ENCODE results near the gene GALNT9. TPM values are rescaled to one million over a fixed set of nuclear protein-coding genes. Genes with fewer than 3 reads are reported as not detected.

The GALNT9 gene
- total RNA-seq, 1 experiment from 2014 or later = not detected

- Histone ChIP-seq H3K4me3 (no peak overlapping the region), H3K36me3 (no peaks in the 10 kb centered on the region), H3K27me3 (replicated peaks) (peaks cover 39% of the 10 kb centered on the region), H3K4me1 (replicated peaks) (no peaks in the 10 kb centered on the region), H3K27ac (no peak overlapping the region), H3K9me3 (replicated peaks) (no peaks in the 10 kb centered on the region)
- DNase-seq (ENCODE audit: low read depth in 1 of 2, low spot score in 2 of 2) = no peak
These were observed 148.5 kb downstream of the GALNT9 start for GRCh38 chr12:132180648-132181546.

GRCh38 chr12:132179431-132180362 is 149.7 kb downstream of the GALNT9 start:
- no peaks in the 10 kb centered on the region for H3K36me3 ChIP-seq
- no peaks in the 10 kb centered on the region for H3K4me1 ChIP-seq (replicated peaks)
- peaks cover 35% of the 10 kb centered on the region for H3K27me3 ChIP-seq (replicated peaks)
- no peak overlapping the region for H3K27ac ChIP-seq
- H3K4me3 ChIP-seq = no peak overlapping the region
- H3K9me3 ChIP-seq (replicated peaks) = no peaks in the 10 kb centered on the region
- no peak for DNase-seq (ENCODE audit: low read depth in 1 of 2, low spot score in 2 of 2)

GRCh38 chr12:132178801-132179401 is 150.5 kb downstream of the GALNT9 start:
- Histone ChIP-seq H3K4me3 (no peak overlapping the region), H3K27me3 (replicated peaks) (peaks cover 35% of the 10 kb centered on the region), H3K27ac (no peak overlapping the region), H3K9me3 (replicated peaks) (no peaks in the 10 kb centered on the region), H3K4me1 (replicated peaks) (no peaks in the 10 kb centered on the region), H3K36me3 (no peaks in the 10 kb centered on the region)
- DNase-seq (ENCODE audit: low read depth in 1 of 2, low spot score in 2 of 2) = no peak

- Histone ChIP-seq H3K4me3 (no peak overlapping the region), H3K27ac (no peak overlapping the region), H3K4me1 (replicated peaks) (no peaks in the 10 kb centered on the region), H3K36me3 (no peaks in the 10 kb centered on the region), H3K27me3 (replicated peaks) (peaks cover 38% of the 10 kb centered on the region), H3K9me3 (replicated peaks) (no peaks in the 10 kb centered on the region)
- DNase-seq (ENCODE audit: low read depth in 1 of 2, low spot score in 2 of 2) = no peak
These were observed 151.1 kb downstream of the GALNT9 start for GRCh38 chr12:132178316-132178715.

GRCh38 chr12:132176920-132177551 is 152.4 kb downstream of the GALNT9 start:
- Histone ChIP-seq H3K4me3 (no peak overlapping the region), H3K4me1 (replicated peaks) (no peaks in the 10 kb centered on the region), H3K36me3 (no peaks in the 10 kb centered on the region), H3K27ac (no peak overlapping the region), H3K9me3 (replicated peaks) (no peaks in the 10 kb centered on the region), H3K27me3 (replicated peaks) (peaks cover 39% of the 10 kb centered on the region)
- DNase-seq (ENCODE audit: low read depth in 1 of 2, low spot score in 2 of 2) = no peak

- Histone ChIP-seq H3K27ac (no peak overlapping the region), H3K27me3 (replicated peaks) (peaks cover 45% of the 10 kb centered on the region), H3K4me3 (no peak overlapping the region), H3K9me3 (replicated peaks) (no peaks in the 10 kb centered on the region), H3K36me3 (no peaks in the 10 kb centered on the region), H3K4me1 (replicated peaks) (no peaks in the 10 kb centered on the region)
- no peak for DNase-seq (ENCODE audit: low read depth in 1 of 2, low spot score in 2 of 2)
These were observed 152.9 kb downstream of the GALNT9 start for GRCh38 chr12:132176385-132176919.

GRCh38 chr12:132175496-132176384 is 153.6 kb downstream of the GALNT9 start:
- no peaks in the 10 kb centered on the region for H3K4me1 ChIP-seq (replicated peaks)
- H3K9me3 ChIP-seq (replicated peaks) = no peaks in the 10 kb centered on the region
- H3K4me3 ChIP-seq = no peak overlapping the region
- H3K27ac ChIP-seq = no peak overlapping the region
- H3K27me3 ChIP-seq (replicated peaks) = peaks cover 49% of the 10 kb centered on the region
- H3K36me3 ChIP-seq = no peaks in the 10 kb centered on the region
- DNase-seq (ENCODE audit: low read depth in 1 of 2, low spot score in 2 of 2) = no peak

GRCh38 chr12:132174839-132175490 is 154.4 kb downstream of the GALNT9 start:
- no peak for DNase-seq (ENCODE audit: low read depth in 1 of 2, low spot score in 2 of 2)
- Histone ChIP-seq H3K4me1 (replicated peaks) (no peaks in the 10 kb centered on the region), H3K27ac (no peak overlapping the region), H3K4me3 (no peak overlapping the region), H3K27me3 (replicated peaks) (peaks cover 56% of the 10 kb centered on the region), H3K9me3 (replicated peaks) (no peaks in the 10 kb centered on the region), H3K36me3 (no peaks in the 10 kb centered on the region)

GRCh38 chr12:132174015-132174838 is 155.2 kb downstream of the GALNT9 start:
- Histone ChIP-seq H3K4me1 (replicated peaks) (no peaks in the 10 kb centered on the region), H3K36me3 (no peaks in the 10 kb centered on the region), H3K27me3 (replicated peaks) (peaks cover 63% of the 10 kb centered on the region), H3K9me3 (replicated peaks) (no peaks in the 10 kb centered on the region), H3K27ac (no peak overlapping the region), H3K4me3 (no peak overlapping the region)
- DNase-seq (ENCODE audit: low read depth in 1 of 2, low spot score in 2 of 2) = no peak

GRCh38 chr12:132173135-132174014 is 156.0 kb downstream of the GALNT9 start:
- Histone ChIP-seq H3K27ac (no peak overlapping the region), H3K36me3 (no peaks in the 10 kb centered on the region), H3K4me3 (no peak overlapping the region), H3K27me3 (replicated peaks) (peaks cover 65% of the 10 kb centered on the region), H3K9me3 (replicated peaks) (no peaks in the 10 kb centered on the region), H3K4me1 (replicated peaks) (no peaks in the 10 kb centered on the region)
- DNase-seq (ENCODE audit: low read depth in 1 of 2, low spot score in 2 of 2) = no peak

- H3K27me3 ChIP-seq (replicated peaks) = peaks cover 63% of the 10 kb centered on the region
- no peaks in the 10 kb centered on the region for H3K9me3 ChIP-seq (replicated peaks)
- H3K36me3 ChIP-seq = no peaks in the 10 kb centered on the region
- no peak for DNase-seq (ENCODE audit: low read depth in 1 of 2, low spot score in 2 of 2)
- no peak overlapping the region for H3K27ac ChIP-seq
- H3K4me3 ChIP-seq = no peak overlapping the region
- no peaks in the 10 kb centered on the region for H3K4me1 ChIP-seq (replicated peaks)
These were observed 156.8 kb downstream of the GALNT9 start for GRCh38 chr12:132172619-132173018.
